ENCODE results near the gene OR11H7.
"Not testable (repeated sequence)": the region's sequence is repeated elsewhere in the genome, so short reads cannot be mapped to it uniquely, and the experiment has no call there.

Gene OR11H7

GRCh38 chr14:20280265-20280664 is 51.5 kb downstream of the OR11H7 start:
- DNase-seq: not testable (repeated sequence)
